ENCODE results near the gene HHIPL1. TPM values are rescaled to one million over a fixed set of nuclear protein-coding genes. Genes with fewer than 3 reads are reported as not detected.

HHIPL1 gene
- total RNA-seq, 1 donor from 2014 or later = 2.5 TPM

GRCh38 chr14:99649219-99649618 is 4.3 kb downstream of the HHIPL1 start:
- Mint-ChIP-seq H3K27me3 (ENCODE audit: low read depth) (peaks cover under 1% of the 10 kb centered on the region), H3K36me3 (ENCODE audit: low read depth) (no peaks in the 10 kb centered on the region), H3K4me3 (no peak overlapping the region), H3K4me1 (peaks cover under 1% of the 10 kb centered on the region), H3K9me3 (no peaks in the 10 kb centered on the region), H3K27ac (ENCODE audit: unreplicated experiment) (no peak overlapping the region)
- TF ChIP-seq, protein P1, sequence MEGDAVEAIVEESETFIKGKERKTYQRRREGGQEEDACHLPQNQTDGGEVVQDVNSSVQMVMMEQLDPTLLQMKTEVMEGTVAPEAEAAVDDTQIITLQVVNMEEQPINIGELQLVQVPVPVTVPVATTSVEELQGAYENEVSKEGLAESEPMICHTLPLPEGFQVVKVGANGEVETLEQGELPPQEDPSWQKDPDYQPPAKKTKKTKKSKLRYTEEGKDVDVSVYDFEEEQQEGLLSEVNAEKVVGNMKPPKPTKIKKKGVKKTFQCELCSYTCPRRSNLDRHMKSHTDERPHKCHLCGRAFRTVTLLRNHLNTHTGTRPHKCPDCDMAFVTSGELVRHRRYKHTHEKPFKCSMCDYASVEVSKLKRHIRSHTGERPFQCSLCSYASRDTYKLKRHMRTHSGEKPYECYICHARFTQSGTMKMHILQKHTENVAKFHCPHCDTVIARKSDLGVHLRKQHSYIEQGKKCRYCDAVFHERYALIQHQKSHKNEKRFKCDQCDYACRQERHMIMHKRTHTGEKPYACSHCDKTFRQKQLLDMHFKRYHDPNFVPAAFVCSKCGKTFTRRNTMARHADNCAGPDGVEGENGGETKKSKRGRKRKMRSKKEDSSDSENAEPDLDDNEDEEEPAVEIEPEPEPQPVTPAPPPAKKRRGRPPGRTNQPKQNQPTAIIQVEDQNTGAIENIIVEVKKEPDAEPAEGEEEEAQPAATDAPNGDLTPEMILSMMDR (conservative IDR thresholded peaks at IDR 0.05) = no peak
- no peak for DNase-seq (ENCODE audit: low read depth, low spot score)

- no peaks in the 10 kb centered on the region for H3K4me1 Mint-ChIP-seq
- DNase-seq (ENCODE audit: low read depth, low spot score) = no peak
- H3K4me3 Mint-ChIP-seq = no peak overlapping the region
- no peaks in the 10 kb centered on the region for H3K9me3 Mint-ChIP-seq
- TF ChIP-seq, protein P1 (conservative IDR thresholded peaks at IDR 0.05) = no peak
- no peaks in the 10 kb centered on the region for H3K27me3 Mint-ChIP-seq (ENCODE audit: low read depth)
- no peaks in the 10 kb centered on the region for H3K36me3 Mint-ChIP-seq (ENCODE audit: low read depth)
- H3K27ac Mint-ChIP-seq (ENCODE audit: unreplicated experiment) = no peak overlapping the region
Observed at GRCh38 chr14:99649643-99650042, 4.7 kb downstream of the HHIPL1 start.

DNA sequence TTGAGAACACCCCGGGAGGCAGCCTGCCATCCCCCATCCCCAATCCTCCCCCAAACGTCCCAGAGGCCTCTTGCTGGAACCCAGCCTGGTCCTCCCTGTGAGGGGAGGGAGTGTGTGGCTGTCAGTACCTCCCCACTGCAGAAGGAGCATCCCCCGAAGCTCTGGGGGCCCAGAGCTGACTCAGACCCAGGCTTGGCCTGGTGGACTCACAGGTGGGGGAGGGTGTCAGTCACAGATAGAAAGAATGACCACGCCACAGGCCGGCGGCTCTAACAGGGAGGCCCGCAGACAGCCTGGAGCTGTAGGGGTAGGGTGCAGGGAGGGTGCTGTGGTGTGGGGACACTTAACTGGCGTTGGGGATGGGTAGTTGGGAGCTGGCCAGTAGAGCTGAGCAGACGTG is 5.3 kb downstream of the HHIPL1 start:
- Mint-ChIP-seq H3K4me3 (no peak overlapping the region), H3K27me3 (ENCODE audit: low read depth) (no peaks in the 10 kb centered on the region), H3K4me1 (no peaks in the 10 kb centered on the region), H3K9me3 (no peaks in the 10 kb centered on the region), H3K36me3 (ENCODE audit: low read depth) (no peaks in the 10 kb centered on the region), H3K27ac (ENCODE audit: unreplicated experiment) (no peak overlapping the region)
- DNase-seq (ENCODE audit: low read depth, low spot score) = no peak
- TF ChIP-seq, protein P1 (conservative IDR thresholded peaks at IDR 0.05) = no peak

DNA sequence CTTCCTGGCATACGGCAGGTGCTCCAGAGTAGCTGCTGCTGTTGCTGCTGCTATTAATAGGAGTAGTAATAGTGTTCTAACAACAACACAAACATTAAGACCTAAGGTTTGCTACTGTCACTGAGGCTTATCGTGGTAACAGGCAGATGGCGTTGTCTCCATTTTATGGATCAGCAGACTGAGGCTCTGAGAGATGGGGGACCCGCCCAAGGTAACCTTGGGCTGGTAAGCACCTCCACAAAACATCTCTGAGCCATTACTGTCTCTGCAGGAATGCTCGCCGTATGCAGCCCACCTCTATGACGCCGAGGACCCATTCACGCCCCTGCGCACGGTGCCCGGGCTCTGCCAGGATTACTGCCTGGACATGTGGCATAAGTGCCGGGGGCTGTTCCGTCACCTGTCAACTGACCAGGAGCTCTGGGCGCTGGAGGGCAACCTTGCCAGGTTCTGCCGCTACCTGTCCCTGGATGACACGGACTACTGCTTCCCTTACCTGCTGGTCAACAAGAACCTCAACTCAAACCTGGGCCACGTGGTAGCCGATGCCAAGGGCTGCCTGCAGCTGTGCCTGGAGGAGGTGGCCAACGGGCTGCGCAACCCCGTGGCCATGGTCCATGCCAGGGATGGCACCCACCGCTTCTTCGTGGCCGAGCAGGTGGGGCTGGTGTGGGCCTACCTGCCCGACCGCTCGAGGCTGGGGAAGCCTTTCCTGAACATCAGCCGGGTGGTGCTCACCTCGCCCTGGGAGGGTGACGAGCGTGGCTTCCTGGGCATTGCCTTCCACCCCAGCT is 7.2 kb downstream of the HHIPL1 start:
- DNase-seq (ENCODE audit: low read depth, low spot score) = no peak
- TF ChIP-seq, protein P1 (conservative IDR thresholded peaks at IDR 0.05) = no peak
- Mint-ChIP-seq H3K4me1 (no peaks in the 10 kb centered on the region), H3K4me3 (no peak overlapping the region), H3K36me3 (ENCODE audit: low read depth) (no peaks in the 10 kb centered on the region), H3K27ac (ENCODE audit: unreplicated experiment) (no peak overlapping the region), H3K27me3 (ENCODE audit: low read depth) (no peaks in the 10 kb centered on the region), H3K9me3 (no peaks in the 10 kb centered on the region)

DNA sequence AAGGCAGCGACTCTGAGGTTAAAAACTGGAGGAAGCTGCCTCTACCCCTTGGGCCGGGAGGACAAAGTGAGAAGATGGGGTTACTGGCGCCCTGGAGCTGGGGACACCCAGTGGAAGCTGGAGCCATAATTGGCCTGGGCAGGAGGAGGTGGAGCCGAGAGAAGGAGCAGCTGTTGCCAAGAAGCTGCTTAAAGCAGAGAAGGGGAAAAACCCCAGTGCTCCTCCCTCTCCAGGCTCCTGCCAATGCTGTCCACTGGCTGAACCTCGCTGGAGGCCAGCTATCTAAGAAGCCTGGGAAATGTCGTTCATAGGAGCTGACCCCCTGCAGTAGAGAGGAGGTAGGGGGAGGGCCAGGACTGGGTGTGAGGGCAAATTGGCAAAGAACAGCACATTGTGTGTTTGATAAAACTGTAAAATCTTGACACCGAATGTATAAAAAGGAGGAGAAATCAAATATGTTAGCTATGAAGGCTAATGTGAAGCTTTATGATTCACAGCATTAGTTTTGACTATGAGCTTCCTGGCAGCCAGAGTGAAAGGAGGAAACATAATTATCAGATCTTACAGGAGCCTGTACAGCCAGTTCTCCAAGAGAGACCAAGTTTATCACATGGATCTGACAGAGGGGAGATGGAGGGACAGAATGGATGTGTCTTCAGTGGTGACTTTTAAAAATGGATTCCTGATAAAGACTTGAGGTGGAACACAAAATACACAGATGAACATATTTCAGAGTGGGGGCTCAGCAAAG is 9.5 kb downstream of the HHIPL1 start:
- Mint-ChIP-seq H3K36me3 (ENCODE audit: low read depth) (no peaks in the 10 kb centered on the region), H3K9me3 (no peaks in the 10 kb centered on the region), H3K4me1 (no peaks in the 10 kb centered on the region), H3K27ac (ENCODE audit: unreplicated experiment) (no peak overlapping the region), H3K27me3 (ENCODE audit: low read depth) (peaks cover 16% of the 10 kb centered on the region), H3K4me3 (no peak overlapping the region)
- DNase-seq (ENCODE audit: low read depth, low spot score) = no peak
- TF ChIP-seq, protein P1 (conservative IDR thresholded peaks at IDR 0.05) = no peak
